A673 (cell line): ENCODE measurements around the gene GABRD. TPM values are rescaled to one million over a fixed set of nuclear protein-coding genes. Genes with fewer than 3 reads are reported as not detected.

ENCODE experiments used
- BruUV-seq: library from RNA; stranded (reverse); fragments of 400-500 nt; replicated peaks from 2 replicates; lab custom pipeline; 2021; lab: Mats Ljungman, UMichigan
- CTCF ChIA-PET: fragments of 300-600 bp; sonication (Branson Sonifier 250); formaldehyde crosslinking; loops from one replicate; lab custom pipeline; 2022; ENCODE audit warnings: antibody characterized with exemption; lab: Charles Lee
- POLR2A ChIA-PET: fragments of 300-600 bp; sonication (Branson Sonifier 250); formaldehyde crosslinking; loops from one replicate; lab custom pipeline; 2022; ENCODE audit warnings: antibody characterized with exemption; ENCODE audit not compliant: low non-redundant PET; lab: Charles Lee
- DNase-seq: peaks from one replicate; pipeline ENCODE4 v3.0.0-alpha.2; 2015; ENCODE audit warnings: low spot score
- H3K27ac ChIP-seq: fragments of 200-600 bp; sonication (generic); 2 replicates; pipeline ENCODE4 v1.5.1; 2016; ENCODE audit warnings: mixed run types, low read depth, mild to moderate bottlenecking, mixed read lengths, antibody characterized with exemption, low read length; ENCODE audit not compliant: poor library complexity, severe bottlenecking
- H3K27me3 ChIP-seq: fragments of 200-600 bp; sonication (generic); replicated peaks from 2 replicates; pipeline ENCODE4 v1.6.1; 2017; ENCODE audit warnings: mixed run types, low read depth, mild to moderate bottlenecking, mixed read lengths, antibody characterized with exemption, low read length; ENCODE audit not compliant: insufficient read depth, poor library complexity
- H3K36me3 ChIP-seq: fragments of 200-600 bp; sonication (generic); 2 replicates; pipeline ENCODE4 v1.6.1; 2016; ENCODE audit warnings: mixed run types, mild to moderate bottlenecking, mixed read lengths, antibody characterized with exemption, low read length; ENCODE audit not compliant: insufficient read depth, poor library complexity, severe bottlenecking
- H3K4me1 ChIP-seq: fragments of 200-600 bp; sonication (generic); 2 replicates; pipeline ENCODE4 v1.6.1; 2017; ENCODE audit warnings: mixed run types, mild to moderate bottlenecking, mixed read lengths, antibody characterized with exemption, low read length; ENCODE audit not compliant: insufficient read depth, poor library complexity, severe bottlenecking
- H3K4me3 ChIP-seq: fragments of 200-600 bp; sonication (generic); 2 replicates; pipeline ENCODE4 v1.5.1; 2016; ENCODE audit warnings: low read depth, mixed run types, mild to moderate bottlenecking, mixed read lengths, low read length; ENCODE audit not compliant: poor library complexity, severe bottlenecking
- H3K9me3 ChIP-seq: fragments of 200-600 bp; sonication (generic); 2 replicates; pipeline ENCODE4 v1.6.1; 2016; ENCODE audit warnings: mixed run types, low read depth, mild to moderate bottlenecking, mixed read lengths, antibody characterized with exemption, low read length; ENCODE audit not compliant: poor library complexity, severe bottlenecking
- EZH2 ChIP-seq: fragments of 200-600 bp; sonication (generic); IDR thresholded peaks from 2 replicates; pipeline ENCODE4 v1.6.1; 2017; ENCODE audit warnings: borderline replicate concordance, low read depth, mild to moderate bottlenecking, mixed read lengths, antibody characterized with exemption, low read length; ENCODE audit not compliant: poor library complexity, severe bottlenecking
- intact Hi-C: fragments of 100-400 bp; cut with micrococcal nuclease; formaldehyde crosslinking; loops from one replicate; pipeline ENCODE4 v1.10.0; 2022; ENCODE audit not compliant: unreplicated experiment
- total RNA-seq: library from RNA; stranded (reverse); gene quantifications from 2 replicates; pipeline ENCODE4 v1.2.3, GENCODE V29; 2021
- TF ChIP-seq, protein P1 (sequence below): fragments of 300-800, 200-600 bp; sonication (generic); conservative IDR thresholded peaks from 2 replicates; pipeline ENCODE4 v1.5.1; 2017; ENCODE audit warnings: low read depth, mild to moderate bottlenecking, antibody characterized with exemption, low read length, moderate library complexity, mixed read lengths

GABRD gene
- total RNA-seq, 1 experiment from 2014 or later, result not detected

GRCh38 chr1:1986451-1987141, 32.5 kb upstream of the GABRD start:
- DNase-seq, result no peak
- Histone ChIP-seq H3K4me3 (no peak overlapping the region), H3K4me1 (no peaks in the 10 kb centered on the region), H3K9me3 (no peaks in the 10 kb centered on the region), H3K36me3 (no peaks in the 10 kb centered on the region), H3K27ac (no peak overlapping the region), H3K27me3 (no peaks in the 10 kb centered on the region)
- ChIA-PET POLR2A (no interaction called here), CTCF (no interaction called here)
- BruUV-seq, result no TSS peak
- TF ChIP-seq, protein P1, sequence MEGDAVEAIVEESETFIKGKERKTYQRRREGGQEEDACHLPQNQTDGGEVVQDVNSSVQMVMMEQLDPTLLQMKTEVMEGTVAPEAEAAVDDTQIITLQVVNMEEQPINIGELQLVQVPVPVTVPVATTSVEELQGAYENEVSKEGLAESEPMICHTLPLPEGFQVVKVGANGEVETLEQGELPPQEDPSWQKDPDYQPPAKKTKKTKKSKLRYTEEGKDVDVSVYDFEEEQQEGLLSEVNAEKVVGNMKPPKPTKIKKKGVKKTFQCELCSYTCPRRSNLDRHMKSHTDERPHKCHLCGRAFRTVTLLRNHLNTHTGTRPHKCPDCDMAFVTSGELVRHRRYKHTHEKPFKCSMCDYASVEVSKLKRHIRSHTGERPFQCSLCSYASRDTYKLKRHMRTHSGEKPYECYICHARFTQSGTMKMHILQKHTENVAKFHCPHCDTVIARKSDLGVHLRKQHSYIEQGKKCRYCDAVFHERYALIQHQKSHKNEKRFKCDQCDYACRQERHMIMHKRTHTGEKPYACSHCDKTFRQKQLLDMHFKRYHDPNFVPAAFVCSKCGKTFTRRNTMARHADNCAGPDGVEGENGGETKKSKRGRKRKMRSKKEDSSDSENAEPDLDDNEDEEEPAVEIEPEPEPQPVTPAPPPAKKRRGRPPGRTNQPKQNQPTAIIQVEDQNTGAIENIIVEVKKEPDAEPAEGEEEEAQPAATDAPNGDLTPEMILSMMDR, result no peak
- no peak for TF ChIP-seq EZH2
- intact Hi-C loops, result no loop called here

DNA sequence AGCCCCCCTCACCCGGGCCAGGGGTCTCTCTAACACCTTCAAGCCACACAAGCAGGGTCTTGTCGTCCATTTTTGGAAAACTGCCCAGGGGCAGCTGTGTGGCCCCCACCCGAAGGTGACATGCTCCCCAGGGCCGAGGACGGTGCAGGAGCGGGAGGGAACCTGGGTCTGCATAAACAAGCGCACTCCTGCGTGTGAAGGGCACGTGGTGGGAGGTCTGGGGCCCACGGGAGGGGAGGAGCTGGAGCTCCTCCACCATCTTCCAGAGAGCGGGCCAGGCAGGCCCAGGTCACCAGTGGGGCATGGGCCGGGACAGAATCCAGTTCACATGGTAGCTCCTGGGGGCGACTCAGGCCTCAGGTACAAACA, 32.0 kb upstream of the GABRD start:
- ChIA-PET POLR2A (no interaction called here), CTCF (no interaction called here)
- no peak for DNase-seq

DNA sequence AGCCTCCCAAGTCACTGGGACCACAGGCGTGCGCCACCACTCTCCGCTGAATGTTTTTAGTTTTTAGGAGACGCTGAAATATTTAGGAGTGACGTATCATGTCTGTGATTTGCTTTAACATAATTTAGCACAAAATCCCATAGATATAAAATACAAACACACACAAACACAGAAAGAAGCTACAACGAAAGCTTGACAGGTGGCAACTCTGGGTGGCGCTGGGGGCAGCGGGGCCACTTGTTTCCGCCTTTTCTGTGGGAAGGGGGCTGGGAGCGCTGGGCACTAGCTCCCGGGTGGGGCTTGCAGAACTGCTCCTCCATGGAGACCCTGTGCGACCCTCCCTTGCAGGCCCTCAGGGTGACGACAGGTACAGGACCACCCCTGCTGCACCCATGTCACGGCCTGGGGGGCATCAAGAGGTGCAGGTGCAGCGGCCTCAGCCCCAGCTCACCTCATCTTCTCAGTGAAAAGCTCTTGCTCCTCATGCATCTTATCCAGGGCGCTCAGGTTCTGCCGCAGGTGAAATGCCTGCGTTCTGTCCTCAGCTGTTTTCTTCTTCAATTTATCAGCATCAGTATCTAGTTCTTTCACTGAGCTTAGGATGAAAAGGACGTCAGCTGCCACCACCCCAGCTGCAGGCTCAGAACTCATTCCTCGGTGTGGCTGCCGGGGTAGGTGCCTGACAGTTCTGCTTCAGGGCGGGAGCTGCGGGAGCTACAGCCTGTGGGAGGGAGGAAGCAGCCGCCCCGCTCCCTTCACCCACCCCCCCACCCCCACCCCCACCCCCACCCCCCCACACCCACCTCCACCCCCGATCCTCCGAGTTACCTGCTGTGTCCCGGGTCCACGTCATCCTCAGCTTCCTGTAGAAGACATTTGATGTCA, 30.8 kb upstream of the GABRD start:
- intact Hi-C loops, result no loop called here
- no peak overlapping the region for H3K27ac ChIP-seq
- H3K4me1 ChIP-seq, result no peaks in the 10 kb centered on the region
- H3K9me3 ChIP-seq, result no peaks in the 10 kb centered on the region
- H3K4me3 ChIP-seq, result no peak overlapping the region
- H3K36me3 ChIP-seq, result no peaks in the 10 kb centered on the region
- no TSS peak for BruUV-seq
- no peak for TF ChIP-seq EZH2
- TF ChIP-seq, protein P1, result no peak
- H3K27me3 ChIP-seq, result no peaks in the 10 kb centered on the region
- CTCF ChIA-PET, result no interaction called here
- DNase-seq, result no peak
- POLR2A ChIA-PET, result no interaction called here

More for the DNA sequence above, 32.0 kb upstream of the GABRD start:
- H3K27ac ChIP-seq, result no peak overlapping the region
- H3K9me3 ChIP-seq, result no peaks in the 10 kb centered on the region
- no peak overlapping the region for H3K4me3 ChIP-seq
- intact Hi-C loops, result no loop called here
- no TSS peak for BruUV-seq
- no peak for TF ChIP-seq EZH2
- TF ChIP-seq, protein P1, result no peak
- no peaks in the 10 kb centered on the region for H3K36me3 ChIP-seq
- no peaks in the 10 kb centered on the region for H3K4me1 ChIP-seq
- H3K27me3 ChIP-seq, result no peaks in the 10 kb centered on the region
